AG10803 (cell line): ENCODE data around the gene COPZ1.

Experiments used
- DNase-seq: peaks from one replicate; pipeline ENCODE4 v3.0.0; 2010; ENCODE audit warnings: low read depth
- H3K4me3 ChIP-seq: 2 replicates; pipeline ENCODE4 v1.5.1; 2011; ENCODE audit warnings: mild to moderate bottlenecking, low read length, control low read depth
- CTCF ChIP-seq: conservative IDR thresholded peaks from 2 replicates; pipeline ENCODE4 v1.5.1; 2011; ENCODE audit warnings: mild to moderate bottlenecking, low read length, control low read depth, inconsistent platforms

Gene COPZ1

GRCh38 chr12:54333420-54334034 is 8.6 kb downstream of the COPZ1 start:
- DNase-seq = no peak
- H3K4me3 ChIP-seq = no peak overlapping the region
- no peak for TF ChIP-seq CTCF

DNA sequence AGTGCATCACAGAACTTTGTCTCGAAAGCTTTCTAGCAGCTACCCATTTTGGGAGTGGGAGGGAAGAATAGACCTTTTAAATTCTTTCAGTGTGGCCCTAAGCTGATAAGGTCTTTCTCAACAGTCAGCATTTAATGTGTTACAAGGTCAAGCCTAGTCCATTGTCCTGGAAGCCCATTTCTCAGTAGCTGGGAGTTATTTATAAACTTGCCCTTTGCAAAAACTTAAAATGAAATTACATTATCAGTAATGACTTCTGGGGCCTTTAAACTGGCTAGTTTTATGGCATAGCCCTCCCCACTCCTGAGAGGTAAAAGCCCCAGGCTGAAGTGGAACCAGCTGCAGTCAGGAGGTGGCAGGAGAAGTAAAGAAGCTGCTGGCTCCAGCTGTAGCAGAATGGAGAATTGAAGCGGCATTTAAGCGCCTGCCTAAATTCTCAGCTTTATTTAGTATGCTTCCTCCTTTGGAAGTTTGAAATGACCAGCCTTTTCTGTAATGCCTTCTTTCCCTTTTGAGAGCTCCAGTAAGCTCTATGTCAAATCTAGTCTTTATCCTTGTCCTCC is 12.4 kb downstream of the COPZ1 start:
- H3K4me3 ChIP-seq = no peak overlapping the region
- DNase-seq = no peak
- peak; percentile 29 for TF ChIP-seq CTCF

DNA sequence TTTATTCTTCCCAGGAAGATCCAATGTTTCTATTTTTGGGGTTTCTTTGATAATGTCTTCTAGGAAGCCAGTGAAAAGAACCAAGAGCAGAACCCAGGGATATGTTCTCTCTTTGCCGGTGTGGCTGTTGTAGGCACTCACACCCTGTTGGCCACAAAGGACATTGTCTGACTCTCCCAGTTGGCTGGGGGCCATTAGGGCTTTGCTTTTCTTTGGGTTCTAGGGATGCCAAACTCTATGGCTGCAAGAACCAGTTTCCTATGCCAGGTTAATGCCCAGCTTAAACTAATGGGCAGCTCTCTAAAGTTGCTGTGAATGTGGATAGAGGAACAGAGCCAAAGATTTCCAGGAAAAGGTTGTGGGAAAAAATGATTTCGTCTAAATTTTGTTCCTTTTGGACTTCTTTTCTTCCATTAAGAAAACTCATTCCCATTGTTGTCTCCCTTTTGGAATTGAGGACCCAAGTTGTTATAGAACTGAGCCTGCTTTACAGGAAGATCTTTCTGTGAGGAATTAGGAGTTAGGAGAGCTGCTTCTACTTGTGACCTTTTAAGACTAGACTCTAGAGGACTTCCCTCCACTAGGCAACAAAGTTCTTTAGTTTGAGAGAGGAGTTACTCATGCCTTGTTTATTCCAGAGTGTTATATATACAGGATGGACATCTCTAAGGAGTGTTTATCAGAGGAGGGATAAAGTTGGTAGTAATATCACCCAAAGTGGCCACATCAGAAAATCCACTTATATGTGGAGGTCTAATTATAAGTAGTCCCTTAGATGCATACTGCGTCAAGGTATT is 13.1 kb downstream of the COPZ1 start:
- no peak for DNase-seq
- no peak overlapping the region for H3K4me3 ChIP-seq
- peak; percentile 17; the same call in 1 of the 2 replicates for TF ChIP-seq CTCF

- no peak overlapping the region for H3K4me3 ChIP-seq
- DNase-seq = peak; percentile 73
- TF ChIP-seq CTCF = no peak
Measured at GRCh38 chr12:54338698-54339296, 13.9 kb downstream of the COPZ1 start.

DNA sequence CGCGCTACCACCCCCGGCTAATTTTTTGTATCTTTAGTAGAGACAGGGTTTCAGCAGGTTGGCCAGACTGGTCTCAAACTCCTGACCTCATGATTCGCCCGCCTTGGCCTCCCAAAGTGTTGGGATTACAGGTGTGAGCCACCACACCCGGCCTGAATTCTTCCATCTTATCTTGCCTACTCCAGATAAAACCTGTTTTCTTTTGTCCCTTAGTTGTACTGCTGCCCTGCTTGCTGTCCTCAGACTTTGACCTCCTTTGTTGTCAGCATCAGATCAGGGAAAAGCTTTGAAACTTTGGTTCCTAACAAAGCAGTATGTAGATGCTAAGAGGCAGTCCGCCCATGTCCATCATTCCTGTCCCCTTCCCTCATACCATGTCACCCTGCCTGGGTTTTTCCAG is 15.9 kb downstream of the COPZ1 start:
- DNase-seq = no peak
- no peak for TF ChIP-seq CTCF
- H3K4me3 ChIP-seq = no peak overlapping the region

GRCh38 chr12:54341378-54342300 is 16.7 kb downstream of the COPZ1 start:
- no peak overlapping the region for H3K4me3 ChIP-seq
- no peak for DNase-seq
- TF ChIP-seq CTCF = no peak
